HEK293 (cell line): ENCODE results near the gene SYNGR1.

Source experiments
- CTCF ChIA-PET: fragments of 350-600 bp; formaldehyde crosslinking; extraction: SDS; loops from one replicate; lab custom pipeline; 2021; ENCODE audit warnings: antibody characterized with exemption; lab: Yijun Ruan, JAX
- POLR2A ChIA-PET: fragments of 300-600 bp; formaldehyde crosslinking; extraction: SDS; loops from one replicate; lab custom pipeline; 2020; ENCODE audit warnings: antibody characterized with exemption, inconsistent platforms; lab: Yijun Ruan, JAX
- H3K27ac ChIP-seq: fragments of 200-500 bp; sonication (Bioruptor generic); 2 replicates; pipeline ENCODE4 v1.5.1; 2014; ENCODE audit warnings: low read depth, low read length, control low read depth, inconsistent platforms; ENCODE audit errors: extremely low read depth
- H3K36me3 ChIP-seq, 2 experiments: fragments of 200-500 bp in 1 of 2; sonication (Bioruptor generic) in 1 of 2; 1 replicate in 1 of 2; 2 replicates in 1 of 2; pipeline ENCODE4 v1.5.1; 2014 to 2017; ENCODE audit warnings: inconsistent platforms in 2 of 2, low read length in 2 of 2; ENCODE audit not compliant: control insufficient read depth in 2 of 2, insufficient read depth in 1 of 2
- H3K4me1 ChIP-seq: fragments of 200-500 bp; sonication (Bioruptor generic); 2 replicates; pipeline ENCODE4 v1.5.1; 2014; ENCODE audit warnings: mild to moderate bottlenecking, low read length, inconsistent platforms; ENCODE audit not compliant: control insufficient read depth, insufficient read depth
- H3K4me3 ChIP-seq: 2 replicates; pipeline ENCODE4 v1.5.1; 2011; ENCODE audit warnings: low read depth, mild to moderate bottlenecking, control low read depth, low read length, moderate library complexity
- H3K9me3 ChIP-seq: fragments of 200-500 bp; sonication (Bioruptor generic); 2 replicates; pipeline ENCODE4 v1.5.1; 2014; ENCODE audit warnings: low read depth, low read length, inconsistent platforms; ENCODE audit not compliant: control insufficient read depth, insufficient read depth
- BCL11B ChIP-seq: fragments of 450-650 bp; formaldehyde crosslinking; IDR thresholded peaks from 2 replicates; pipeline ENCODE4 v1.5.1; 2016; ENCODE audit warnings: low read depth, missing biosample characterization, missing genetic modification characterization
- GLI2 ChIP-seq: fragments of 450-650 bp; formaldehyde crosslinking; IDR thresholded peaks from 2 replicates; pipeline ENCODE4; 2017; ENCODE audit warnings: missing biosample characterization, missing genetic modification characterization, low read depth, borderline replicate concordance
- HOXA7 ChIP-seq: sonication (generic); formaldehyde crosslinking; IDR thresholded peaks from 2 replicates; pipeline ENCODE4 v1.8.1; 2022; ENCODE audit warnings: missing genetic modification reagents, borderline replicate concordance
- KLF8 ChIP-seq: fragments of 450-650 bp; formaldehyde crosslinking; IDR thresholded peaks from 2 replicates; pipeline ENCODE4 v1.5.1; 2016; ENCODE audit warnings: missing biosample characterization, missing genetic modification characterization
- SP3 ChIP-seq: fragments of 450-650 bp; formaldehyde crosslinking; IDR thresholded peaks from 2 replicates; pipeline ENCODE4 v1.5.1; 2016; ENCODE audit warnings: missing biosample characterization, missing genetic modification characterization
- ZBTB21 ChIP-seq: fragments of 450-650 bp; formaldehyde crosslinking; IDR thresholded peaks from 2 replicates; pipeline ENCODE4 v1.5.1; 2017; ENCODE audit warnings: missing biosample characterization, missing genetic modification characterization
- ZNF138 ChIP-seq: fragments of 450-650 bp; formaldehyde crosslinking; IDR thresholded peaks from 2 replicates; pipeline ENCODE4 v1.5.1; 2016; ENCODE audit warnings: missing biosample characterization, missing genetic modification characterization, borderline replicate concordance
- ZNF202 ChIP-seq: fragments of 450-650 bp; formaldehyde crosslinking; IDR thresholded peaks from 2 replicates; pipeline ENCODE4 v1.5.1; 2016; ENCODE audit warnings: missing biosample characterization, missing genetic modification characterization, borderline replicate concordance
- ZNF292 ChIP-seq: fragments of 450-650 bp; formaldehyde crosslinking; IDR thresholded peaks from 2 replicates; pipeline ENCODE4 v1.5.1; 2016; ENCODE audit warnings: low read depth, missing biosample characterization, missing genetic modification characterization, borderline replicate concordance
- ZNF302 ChIP-seq: fragments of 450-650 bp; formaldehyde crosslinking; IDR thresholded peaks from 2 replicates; pipeline ENCODE4 v1.5.1; 2016; ENCODE audit warnings: missing biosample characterization, missing genetic modification characterization, low read depth
- ZNF350 ChIP-seq: fragments of 450-650 bp; formaldehyde crosslinking; IDR thresholded peaks from 2 replicates; pipeline ENCODE4 v1.5.0; 2017; ENCODE audit warnings: missing biosample characterization, mild to moderate bottlenecking, missing genetic modification characterization
- ZNF394 ChIP-seq: fragments of 450-650 bp; formaldehyde crosslinking; IDR thresholded peaks from 2 replicates; pipeline ENCODE4 v1.5.1; 2016; ENCODE audit warnings: missing biosample characterization, missing genetic modification characterization, mild to moderate bottlenecking, moderate library complexity, borderline replicate concordance
- ZNF510 ChIP-seq: fragments of 450-650 bp; formaldehyde crosslinking; IDR thresholded peaks from 2 replicates; pipeline ENCODE4 v1.5.1; 2018; ENCODE audit warnings: mild to moderate bottlenecking, missing genetic modification characterization, missing biosample characterization; ENCODE audit not compliant: insufficient replicate concordance
- ZNF776 ChIP-seq: fragments of 450-650 bp; formaldehyde crosslinking; IDR thresholded peaks from 2 replicates; pipeline ENCODE4 v1.5.0; 2017; ENCODE audit warnings: missing biosample characterization, missing genetic modification characterization, borderline replicate concordance
- ZNF843 ChIP-seq: fragments of 450-650 bp; formaldehyde crosslinking; IDR thresholded peaks from 2 replicates; pipeline ENCODE4 v1.5.1; 2016; ENCODE audit warnings: missing biosample characterization, missing genetic modification characterization
- TF ChIP-seq, protein P1 (sequence below): fragments of 450-650 bp; formaldehyde crosslinking; IDR thresholded peaks from 2 replicates; pipeline ENCODE4 v1.5.1; 2016; ENCODE audit warnings: missing biosample characterization, missing genetic modification characterization
- TF ChIP-seq, protein P2 (sequence below): fragments of 450-650 bp; formaldehyde crosslinking; IDR thresholded peaks from 2 replicates; pipeline ENCODE4 v1.5.1; 2016; ENCODE audit warnings: missing biosample characterization, missing genetic modification characterization
- TF ChIP-seq, protein P3 (sequence below): fragments of 450-650 bp; formaldehyde crosslinking; conservative IDR thresholded peaks from 2 replicates; pipeline ENCODE4 v1.5.1; 2016; ENCODE audit warnings: low read depth, missing biosample characterization, missing genetic modification characterization

Gene SYNGR1

DNA sequence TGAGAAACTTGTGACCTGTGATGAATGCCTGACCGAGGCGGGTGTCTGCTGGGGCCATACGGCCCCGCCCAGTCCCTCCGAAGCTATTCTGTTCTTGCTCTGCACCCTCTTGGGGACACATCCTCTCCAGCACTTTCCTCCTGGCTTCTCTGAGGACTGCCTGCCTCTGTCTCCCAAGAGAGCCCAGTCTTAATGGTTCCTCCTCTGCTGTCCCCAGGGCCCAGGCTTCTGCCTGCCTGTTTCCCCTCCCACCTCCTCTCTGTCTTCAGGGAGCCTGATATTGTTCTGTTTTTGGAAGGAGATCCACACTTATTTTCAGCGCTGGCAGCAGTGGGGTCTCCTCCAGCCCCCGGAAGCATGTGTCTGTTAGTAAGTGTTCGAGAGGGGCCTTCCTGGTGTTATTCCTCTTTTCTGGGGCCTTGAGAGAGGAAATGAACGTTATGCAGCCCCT lies 18.7 kb downstream of the SYNGR1 start:
- no peaks in the 10 kb centered on the region for H3K4me1 ChIP-seq
- no peak for TF ChIP-seq ZNF202
- TF ChIP-seq ZNF394 (tag by site-specific recombination), result no peak
- TF ChIP-seq, protein P1, sequence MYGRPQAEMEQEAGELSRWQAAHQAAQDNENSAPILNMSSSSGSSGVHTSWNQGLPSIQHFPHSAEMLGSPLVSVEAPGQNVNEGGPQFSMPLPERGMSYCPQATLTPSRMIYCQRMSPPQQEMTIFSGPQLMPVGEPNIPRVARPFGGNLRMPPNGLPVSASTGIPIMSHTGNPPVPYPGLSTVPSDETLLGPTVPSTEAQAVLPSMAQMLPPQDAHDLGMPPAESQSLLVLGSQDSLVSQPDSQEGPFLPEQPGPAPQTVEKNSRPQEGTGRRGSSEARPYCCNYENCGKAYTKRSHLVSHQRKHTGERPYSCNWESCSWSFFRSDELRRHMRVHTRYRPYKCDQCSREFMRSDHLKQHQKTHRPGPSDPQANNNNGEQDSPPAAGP (tag by site-specific recombination), result no peak
- no peak for TF ChIP-seq ZNF138 (tag by site-specific recombination)
- no peak for TF ChIP-seq ZNF776 (tag by site-specific recombination)
- no peak for TF ChIP-seq ZNF302 (tag by site-specific recombination)
- TF ChIP-seq, protein P2, sequence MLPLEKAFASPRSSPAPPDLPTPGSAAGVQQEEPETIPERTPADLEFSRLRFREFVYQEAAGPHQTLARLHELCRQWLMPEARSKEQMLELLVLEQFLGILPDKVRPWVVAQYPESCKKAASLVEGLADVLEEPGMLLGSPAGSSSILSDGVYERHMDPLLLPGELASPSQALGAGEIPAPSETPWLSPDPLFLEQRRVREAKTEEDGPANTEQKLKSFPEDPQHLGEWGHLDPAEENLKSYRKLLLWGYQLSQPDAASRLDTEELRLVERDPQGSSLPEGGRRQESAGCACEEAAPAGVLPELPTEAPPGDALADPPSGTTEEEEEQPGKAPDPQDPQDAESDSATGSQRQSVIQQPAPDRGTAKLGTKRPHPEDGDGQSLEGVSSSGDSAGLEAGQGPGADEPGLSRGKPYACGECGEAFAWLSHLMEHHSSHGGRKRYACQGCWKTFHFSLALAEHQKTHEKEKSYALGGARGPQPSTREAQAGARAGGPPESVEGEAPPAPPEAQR (tag by site-specific recombination), result no peak
- no peak for TF ChIP-seq BCL11B
- no peak for TF ChIP-seq GLI2 (tag by site-specific recombination)
- TF ChIP-seq SP3 (tag by site-specific recombination), result no peak
- TF ChIP-seq ZNF510 (tag by site-specific recombination), result no peak
- CTCF ChIA-PET, result no interaction called here
- no peak overlapping the region for H3K27ac ChIP-seq
- H3K36me3 ChIP-seq, result no peaks in the 10 kb centered on the region; a peak in 1 of 3 replicates
- H3K4me3 ChIP-seq, result no peak overlapping the region
- POLR2A ChIA-PET, result interaction anchor here (1.0 kb wide), 1 partner anchor 10 kb away, joined by 3 read pairs; no protein-coding TSS in a partner anchor
- no peaks in the 10 kb centered on the region for H3K9me3 ChIP-seq

DNA sequence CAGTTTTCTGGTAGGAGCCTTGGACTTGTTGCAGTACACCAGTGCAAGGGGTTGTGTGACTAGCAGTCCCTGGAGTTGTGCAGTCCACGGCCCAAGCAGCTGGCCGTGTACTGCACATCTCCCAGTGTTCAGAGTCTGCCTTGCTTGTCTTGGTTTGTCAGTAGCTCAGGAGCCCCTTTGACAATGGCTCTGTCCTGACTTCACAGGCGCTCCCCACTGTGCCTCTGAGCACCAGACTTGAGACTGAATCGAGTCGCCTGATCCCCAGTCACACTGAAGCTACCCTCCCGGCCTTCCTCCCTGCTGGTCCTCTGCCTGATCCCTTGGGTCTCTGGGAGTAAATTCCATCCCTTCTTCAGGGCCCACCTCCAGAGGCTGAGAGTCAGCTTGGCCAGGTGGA lies 19.4 kb downstream of the SYNGR1 start:
- POLR2A ChIA-PET, result interaction anchor here (1.0 kb wide), 1 partner anchor 10 kb away, joined by 3 read pairs; no protein-coding TSS in a partner anchor
- no peak overlapping the region for H3K4me3 ChIP-seq
- no peak overlapping the region for H3K27ac ChIP-seq
- no peaks in the 10 kb centered on the region for H3K9me3 ChIP-seq
- CTCF ChIA-PET, result interaction anchor here (1.3 kb wide), 1 partner anchor 27 kb away, joined by 5 read pairs; no protein-coding TSS in a partner anchor
- no peaks in the 10 kb centered on the region for H3K4me1 ChIP-seq
- TF ChIP-seq HOXA7 (CRISPR knock-in tag), result no peak
- TF ChIP-seq, protein P3, sequence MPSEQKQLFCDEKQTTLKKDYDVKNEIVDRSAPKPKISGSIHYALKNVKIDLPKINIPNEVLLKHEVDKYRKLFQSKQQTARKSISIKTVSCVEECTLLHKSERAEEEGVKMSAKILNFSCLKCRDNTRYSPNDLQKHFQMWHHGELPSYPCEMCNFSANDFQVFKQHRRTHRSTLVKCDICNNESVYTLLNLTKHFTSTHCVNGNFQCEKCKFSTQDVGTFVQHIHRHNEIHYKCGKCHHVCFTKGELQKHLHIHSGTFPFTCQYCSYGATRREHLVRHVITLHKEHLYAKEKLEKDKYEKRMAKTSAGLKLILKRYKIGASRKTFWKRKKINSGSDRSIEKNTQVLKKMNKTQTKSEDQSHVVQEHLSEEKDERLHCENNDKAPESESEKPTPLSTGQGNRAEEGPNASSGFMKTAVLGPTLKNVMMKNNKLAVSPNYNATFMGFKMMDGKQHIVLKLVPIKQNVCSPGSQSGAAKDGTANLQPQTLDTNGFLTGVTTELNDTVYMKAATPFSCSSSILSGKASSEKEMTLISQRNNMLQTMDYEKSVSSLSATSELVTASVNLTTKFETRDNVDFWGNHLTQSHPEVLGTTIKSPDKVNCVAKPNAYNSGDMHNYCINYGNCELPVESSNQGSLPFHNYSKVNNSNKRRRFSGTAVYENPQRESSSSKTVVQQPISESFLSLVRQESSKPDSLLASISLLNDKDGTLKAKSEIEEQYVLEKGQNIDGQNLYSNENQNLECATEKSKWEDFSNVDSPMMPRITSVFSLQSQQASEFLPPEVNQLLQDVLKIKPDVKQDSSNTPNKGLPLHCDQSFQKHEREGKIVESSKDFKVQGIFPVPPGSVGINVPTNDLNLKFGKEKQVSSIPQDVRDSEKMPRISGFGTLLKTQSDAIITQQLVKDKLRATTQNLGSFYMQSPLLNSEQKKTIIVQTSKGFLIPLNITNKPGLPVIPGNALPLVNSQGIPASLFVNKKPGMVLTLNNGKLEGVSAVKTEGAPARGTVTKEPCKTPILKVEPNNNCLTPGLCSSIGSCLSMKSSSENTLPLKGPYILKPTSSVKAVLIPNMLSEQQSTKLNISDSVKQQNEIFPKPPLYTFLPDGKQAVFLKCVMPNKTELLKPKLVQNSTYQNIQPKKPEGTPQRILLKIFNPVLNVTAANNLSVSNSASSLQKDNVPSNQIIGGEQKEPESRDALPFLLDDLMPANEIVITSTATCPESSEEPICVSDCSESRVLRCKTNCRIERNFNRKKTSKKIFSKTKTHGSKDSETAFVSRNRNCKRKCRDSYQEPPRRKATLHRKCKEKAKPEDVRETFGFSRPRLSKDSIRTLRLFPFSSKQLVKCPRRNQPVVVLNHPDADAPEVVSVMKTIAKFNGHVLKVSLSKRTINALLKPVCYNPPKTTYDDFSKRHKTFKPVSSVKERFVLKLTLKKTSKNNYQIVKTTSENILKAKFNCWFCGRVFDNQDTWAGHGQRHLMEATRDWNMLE (tag by site-specific recombination), result no peak
- TF ChIP-seq ZNF843, result no peak
- no peak for TF ChIP-seq ZNF292 (tag by site-specific recombination)
- no peak for TF ChIP-seq KLF8 (tag by site-specific recombination)
- TF ChIP-seq ZNF350 (tag by site-specific recombination), result no peak
- TF ChIP-seq ZBTB21 (tag by site-specific recombination), result no peak
- peaks cover 0 to under 1% of the 10 kb centered on the region in 2 experiments; a peak in 2 of 3 replicates for H3K36me3 ChIP-seq
